KMS-11 (cell line): ENCODE measurements around the gene KCNJ5.

Source experiments
- H2AFZ ChIP-seq: fragments of 200-600 bp; sonication (generic); 2 replicates; pipeline ENCODE4 v1.6.1; 2016; ENCODE audit warnings: antibody characterized with exemption, mixed run types, low read depth
- H3K27ac ChIP-seq: fragments of 200-600 bp; sonication (generic); 2 replicates; pipeline ENCODE4 v1.6.1; 2016; ENCODE audit warnings: mild to moderate bottlenecking, mixed run types
- H3K27me3 ChIP-seq: fragments of 200-600 bp; sonication (generic); 2 replicates; pipeline ENCODE4 v1.6.1; 2017; ENCODE audit warnings: mild to moderate bottlenecking, low read depth, mixed run types, moderate library complexity; ENCODE audit not compliant: insufficient read depth
- H3K36me3 ChIP-seq: fragments of 200-600 bp; sonication (generic); 2 replicates; pipeline ENCODE4 v1.6.1; 2017; ENCODE audit warnings: mild to moderate bottlenecking, mixed run types; ENCODE audit not compliant: insufficient read depth
- H3K4me1 ChIP-seq: fragments of 200-600 bp; sonication (generic); 2 replicates; pipeline ENCODE4 v1.6.1; 2016; ENCODE audit warnings: mild to moderate bottlenecking, low read depth, mixed run types; ENCODE audit not compliant: poor library complexity, severe bottlenecking
- H3K4me2 ChIP-seq: fragments of 200-600 bp; sonication (generic); 2 replicates; pipeline ENCODE4 v1.7.0; 2016; ENCODE audit warnings: mild to moderate bottlenecking, mixed run types
- H3K4me3 ChIP-seq: fragments of 200-600 bp; sonication (generic); IDR thresholded peaks from 2 replicates; pipeline ENCODE4 v1.6.1; 2017; ENCODE audit warnings: low read depth, low read length, mixed read lengths; ENCODE audit not compliant: insufficient read depth
- H3K79me2 ChIP-seq: fragments of 200-600 bp; sonication (generic); 2 replicates; pipeline ENCODE4 v1.6.1; 2016; ENCODE audit warnings: low read depth, mixed run types; ENCODE audit not compliant: insufficient read depth
- H3K9ac ChIP-seq: fragments of 200-600 bp; sonication (generic); 2 replicates; pipeline ENCODE4 v1.6.1; 2016; ENCODE audit warnings: mild to moderate bottlenecking, mixed run types
- H4K20me1 ChIP-seq: fragments of 200-600 bp; sonication (generic); 2 replicates; pipeline ENCODE4 v1.6.1; 2016; ENCODE audit warnings: mild to moderate bottlenecking, mixed run types; ENCODE audit not compliant: insufficient read depth
- TF ChIP-seq, protein P1 (sequence below): fragments of 200-600 bp; sonication (generic); conservative IDR thresholded peaks from 2 replicates; pipeline ENCODE4 v1.6.1; 2017; ENCODE audit warnings: low read depth, mild to moderate bottlenecking, antibody characterized with exemption, low read length, moderate library complexity, mixed read lengths

KCNJ5 gene

DNA sequence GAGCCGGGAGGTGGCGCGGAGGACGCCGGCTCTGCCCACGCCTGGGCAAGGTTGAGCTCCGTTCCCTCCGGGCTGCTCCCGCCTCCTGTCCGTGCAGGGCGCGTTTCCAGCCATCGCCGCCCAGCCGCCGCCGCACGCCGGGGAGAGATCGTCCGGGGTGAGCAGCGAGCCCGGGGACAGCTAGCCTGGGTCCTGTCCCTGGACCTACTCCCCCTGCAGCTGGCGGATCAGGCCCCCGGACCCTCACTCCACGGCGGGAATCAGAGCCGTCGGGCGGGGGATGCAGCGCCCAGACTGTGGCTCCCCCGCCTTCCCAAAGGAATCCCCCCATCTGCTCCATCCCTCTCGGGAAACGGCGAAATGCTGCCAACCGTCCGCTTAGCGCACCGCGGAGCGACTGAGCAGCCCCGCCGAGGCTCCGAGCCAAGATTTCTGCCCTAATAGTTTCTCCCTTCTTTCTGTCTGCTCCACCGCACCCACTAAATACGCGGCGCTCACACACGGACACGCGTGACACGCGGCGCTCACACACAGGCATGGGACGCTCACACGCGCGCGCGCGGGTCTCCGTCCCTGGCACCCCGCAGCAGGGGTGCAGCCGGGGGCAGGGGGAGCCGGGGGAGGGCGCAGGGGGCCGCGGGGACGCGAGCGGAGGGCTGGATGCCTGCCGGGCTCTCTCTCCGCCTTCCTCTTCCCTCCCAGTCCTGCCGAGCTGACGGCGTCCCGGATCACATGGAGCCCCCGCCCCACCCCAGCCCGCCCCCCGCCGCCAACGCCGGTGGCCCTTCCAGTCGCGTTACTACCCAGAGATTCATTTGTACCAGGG is at the start of gene KCNJ5:
Gene KCNJ5 (plus strand): TSS at position 814 of the 826 bp plus-strand sequence. CDS start 19,918 bp downstream, outside the sequence.
- no peak within 1 kb of the TSS for H3K9ac ChIP-seq
- H3K4me3 ChIP-seq = no peak within 1 kb of the TSS
- no peak within 1 kb of the TSS for H2AFZ ChIP-seq
- no peaks in the 10 kb centered on the region for H3K79me2 ChIP-seq
- H3K36me3 ChIP-seq = no peaks in the 10 kb centered on the region
- no peaks in the 10 kb centered on the region for H4K20me1 ChIP-seq
- TF ChIP-seq, protein P1, sequence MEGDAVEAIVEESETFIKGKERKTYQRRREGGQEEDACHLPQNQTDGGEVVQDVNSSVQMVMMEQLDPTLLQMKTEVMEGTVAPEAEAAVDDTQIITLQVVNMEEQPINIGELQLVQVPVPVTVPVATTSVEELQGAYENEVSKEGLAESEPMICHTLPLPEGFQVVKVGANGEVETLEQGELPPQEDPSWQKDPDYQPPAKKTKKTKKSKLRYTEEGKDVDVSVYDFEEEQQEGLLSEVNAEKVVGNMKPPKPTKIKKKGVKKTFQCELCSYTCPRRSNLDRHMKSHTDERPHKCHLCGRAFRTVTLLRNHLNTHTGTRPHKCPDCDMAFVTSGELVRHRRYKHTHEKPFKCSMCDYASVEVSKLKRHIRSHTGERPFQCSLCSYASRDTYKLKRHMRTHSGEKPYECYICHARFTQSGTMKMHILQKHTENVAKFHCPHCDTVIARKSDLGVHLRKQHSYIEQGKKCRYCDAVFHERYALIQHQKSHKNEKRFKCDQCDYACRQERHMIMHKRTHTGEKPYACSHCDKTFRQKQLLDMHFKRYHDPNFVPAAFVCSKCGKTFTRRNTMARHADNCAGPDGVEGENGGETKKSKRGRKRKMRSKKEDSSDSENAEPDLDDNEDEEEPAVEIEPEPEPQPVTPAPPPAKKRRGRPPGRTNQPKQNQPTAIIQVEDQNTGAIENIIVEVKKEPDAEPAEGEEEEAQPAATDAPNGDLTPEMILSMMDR = no peak
- no peak within 1 kb of the TSS for H3K4me2 ChIP-seq
- H3K4me1 ChIP-seq = no peaks in the 10 kb centered on the region
- H3K27me3 ChIP-seq = no peaks in the 10 kb centered on the region
- H3K27ac ChIP-seq = no peak within 1 kb of the TSS

DNA sequence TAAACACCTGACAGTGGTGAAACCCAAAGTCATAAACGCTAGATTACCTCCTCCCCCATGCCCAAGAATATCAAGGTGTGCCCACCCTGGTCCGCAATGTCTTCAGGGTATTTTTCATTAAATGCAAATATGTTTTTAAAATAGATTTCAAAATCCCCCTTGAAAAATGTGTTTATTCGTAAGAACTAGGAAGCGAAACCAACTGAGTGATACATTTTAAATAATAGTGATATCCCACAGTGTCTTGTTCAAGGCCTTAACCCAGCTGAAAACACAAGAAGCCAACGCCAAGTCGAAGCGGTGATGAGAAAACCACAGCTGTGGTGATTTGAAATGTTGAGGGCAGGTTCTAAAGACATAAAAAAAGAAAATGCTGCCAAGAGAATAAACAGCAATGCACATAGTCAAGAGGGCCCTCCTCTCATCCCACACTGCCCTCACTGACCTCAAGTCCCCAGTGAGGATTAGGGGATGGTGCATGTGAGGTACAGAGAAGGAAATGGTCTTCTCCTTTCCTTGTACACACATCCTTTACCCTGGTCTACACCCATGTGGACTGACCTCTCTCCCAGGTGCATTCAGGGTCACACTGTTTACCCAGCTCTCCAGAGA is 49.6 kb upstream of the KCNJ5 start:
- Histone ChIP-seq H3K4me1 (no peaks in the 10 kb centered on the region), H3K27ac (no peak overlapping the region), H3K4me3 (no peak overlapping the region), H4K20me1 (no peaks in the 10 kb centered on the region), H3K4me2 (no peak overlapping the region), H3K79me2 (no peaks in the 10 kb centered on the region), H3K36me3 (no peaks in the 10 kb centered on the region), H3K9ac (no peak overlapping the region), H2AFZ (no peak overlapping the region), H3K27me3 (no peaks in the 10 kb centered on the region)
- TF ChIP-seq, protein P1 = no peak

DNA sequence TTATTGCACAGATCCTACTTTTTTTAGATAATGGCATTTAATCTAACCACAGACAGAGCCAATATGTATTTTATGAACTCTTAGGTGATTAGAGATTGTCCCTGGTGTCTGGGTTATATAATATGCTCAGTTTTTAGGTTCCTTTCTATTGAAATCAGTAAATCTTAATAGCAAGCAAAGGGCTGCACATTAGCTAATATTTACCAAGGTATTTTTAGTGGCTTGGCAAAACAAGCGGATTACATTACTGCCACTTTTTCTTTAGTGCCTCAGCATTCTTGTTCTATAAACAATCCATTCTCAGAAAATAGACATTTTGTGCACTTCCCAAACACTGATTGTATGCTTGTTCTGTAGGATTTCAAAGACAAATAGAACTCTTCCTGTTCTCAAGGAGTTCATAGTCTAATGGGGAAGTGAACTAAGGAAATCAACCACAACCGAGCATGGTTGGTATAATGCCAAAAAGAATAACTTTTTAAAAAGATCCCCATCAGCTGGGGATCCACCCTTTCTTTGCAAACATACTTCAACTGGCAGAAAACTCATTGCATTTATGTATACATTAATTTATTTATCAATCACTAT is 47.9 kb upstream of the KCNJ5 start:
- Histone ChIP-seq H4K20me1 (no peaks in the 10 kb centered on the region), H3K4me2 (no peak overlapping the region), H3K27me3 (no peaks in the 10 kb centered on the region), H3K27ac (no peak overlapping the region), H3K79me2 (no peaks in the 10 kb centered on the region), H2AFZ (no peak overlapping the region), H3K9ac (no peak overlapping the region), H3K36me3 (no peaks in the 10 kb centered on the region), H3K4me1 (no peaks in the 10 kb centered on the region), H3K4me3 (no peak overlapping the region)
- TF ChIP-seq, protein P1 = no peak

DNA sequence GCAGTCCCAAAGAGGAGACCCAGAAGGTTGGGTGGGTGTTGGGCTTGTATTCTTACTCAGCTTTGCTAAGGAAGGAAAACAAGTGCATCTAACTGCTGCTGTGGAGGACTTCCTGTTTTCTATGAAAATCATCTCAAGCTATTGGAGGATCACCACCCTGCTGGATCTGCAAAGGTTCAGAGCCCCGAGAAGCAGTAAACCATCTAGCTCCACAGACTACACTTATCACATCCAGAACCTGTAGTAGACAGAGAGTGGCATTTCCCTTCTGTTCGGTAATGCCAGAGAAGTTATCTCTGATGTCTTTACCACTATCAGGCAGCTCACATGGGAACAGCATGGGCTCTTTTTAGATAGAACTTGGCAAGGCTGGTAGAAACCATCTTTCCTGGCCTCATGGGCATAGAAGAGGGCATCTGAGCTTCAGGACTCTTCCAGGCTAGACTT is 45.8 kb upstream of the KCNJ5 start:
- H2AFZ ChIP-seq = no peak overlapping the region
- H3K4me1 ChIP-seq = no peaks in the 10 kb centered on the region
- no peak overlapping the region for H3K27ac ChIP-seq
- no peaks in the 10 kb centered on the region for H4K20me1 ChIP-seq
- no peak overlapping the region for H3K4me3 ChIP-seq
- no peaks in the 10 kb centered on the region for H3K36me3 ChIP-seq
- H3K79me2 ChIP-seq = no peaks in the 10 kb centered on the region
- TF ChIP-seq, protein P1 = no peak
- no peak overlapping the region for H3K4me2 ChIP-seq
- no peak overlapping the region for H3K9ac ChIP-seq
- H3K27me3 ChIP-seq = no peaks in the 10 kb centered on the region
